ENCODE data around the gene TMUB1. TPM values are rescaled to one million over a fixed set of nuclear protein-coding genes. Genes with fewer than 3 reads are reported as not detected.

The TMUB1 gene
- total RNA-seq, 1 experiment from 2014 or later = 37.1 TPM

- no peak for DNase-seq (ENCODE audit: low spot score)
Observed at GRCh38 chr7:151121380-151122170, 38.3 kb upstream of the TMUB1 start.

GRCh38 chr7:151120896-151121295, 37.6 kb upstream of the TMUB1 start:
- DNase-seq (ENCODE audit: low spot score) = no peak

- no peak for DNase-seq (ENCODE audit: low spot score)
Observed at GRCh38 chr7:151119902-151120301, 36.6 kb upstream of the TMUB1 start.

- DNase-seq (ENCODE audit: low spot score) = no peak
Observed at GRCh38 chr7:151119055-151119415, 35.7 kb upstream of the TMUB1 start.

GRCh38 chr7:151118108-151119054, 35.1 kb upstream of the TMUB1 start:
- DNase-seq (ENCODE audit: low spot score) = no peak

GRCh38 chr7:151117565-151117964, 34.3 kb upstream of the TMUB1 start:
- no peak for DNase-seq (ENCODE audit: low spot score)

- no peak for DNase-seq (ENCODE audit: low spot score)
Observed at GRCh38 chr7:151116603-151117440, 33.5 kb upstream of the TMUB1 start.

GRCh38 chr7:151115836-151116418, 32.6 kb upstream of the TMUB1 start:
- DNase-seq (ENCODE audit: low spot score) = no peak

- DNase-seq (ENCODE audit: low spot score) = no peak
Observed at GRCh38 chr7:151115121-151115835, 32.0 kb upstream of the TMUB1 start.

- no peak for DNase-seq (ENCODE audit: low spot score)
Observed at GRCh38 chr7:151114151-151115090, 31.1 kb upstream of the TMUB1 start.

- peak; percentile 48 for DNase-seq (ENCODE audit: low spot score)
Observed at GRCh38 chr7:151113344-151114150, 30.3 kb upstream of the TMUB1 start.

GRCh38 chr7:151110941-151111645, 27.8 kb upstream of the TMUB1 start:
- peak; percentile 69 for DNase-seq (ENCODE audit: low spot score)

- no peak for DNase-seq (ENCODE audit: low spot score)
Observed at GRCh38 chr7:151110236-151110940, 27.1 kb upstream of the TMUB1 start.

GRCh38 chr7:151109094-151110048, 26.1 kb upstream of the TMUB1 start:
- no peak for DNase-seq (ENCODE audit: low spot score)

GRCh38 chr7:151107882-151108281, 24.6 kb upstream of the TMUB1 start:
- no peak for DNase-seq (ENCODE audit: low spot score)
